BJ (cell line): ENCODE measurements around the gene ATP1A3. TPM values are rescaled to one million over a fixed set of nuclear protein-coding genes. Genes with fewer than 3 reads are reported as not detected.
"Not testable (repeated sequence)": the region's sequence is repeated elsewhere in the genome, so short reads cannot be mapped to it uniquely, and the experiment has no call there.

Experiments
- CTCF ChIA-PET: fragments of 350-600 bp; formaldehyde crosslinking; extraction: SDS; loops from one replicate; lab custom pipeline; 2021; ENCODE audit warnings: antibody characterized with exemption, inconsistent platforms; lab: Yijun Ruan, JAX
- POLR2A ChIA-PET: fragments of 300-600 bp; sonication (Branson Sonifier 250); formaldehyde crosslinking; extraction: SDS; loops from one replicate; lab custom pipeline; 2021; ENCODE audit warnings: antibody characterized with exemption; lab: Charles Lee
- DNase-seq: peaks from one replicate; pipeline ENCODE4 v3.0.0-alpha.2; 2011; ENCODE audit warnings: low read depth
- H3K27me3 ChIP-seq: 2 replicates; pipeline ENCODE4 v1.6.0; 2011; ENCODE audit warnings: low read length; ENCODE audit not compliant: control insufficient read depth, insufficient read depth
- H3K36me3 ChIP-seq: 2 replicates; pipeline ENCODE4 v1.5.1; 2011; ENCODE audit warnings: low read length; ENCODE audit not compliant: control insufficient read depth, insufficient read depth
- H3K4me3 ChIP-seq: 2 replicates; pipeline ENCODE4 v1.5.1; 2011; ENCODE audit warnings: low read depth, mild to moderate bottlenecking, control low read depth, low read length
- CTCF ChIP-seq: IDR thresholded peaks from 2 replicates; pipeline ENCODE4 v1.5.1; 2011; ENCODE audit warnings: low read depth, mild to moderate bottlenecking, control low read depth, inconsistent platforms, low read length, moderate library complexity; ENCODE audit not compliant: insufficient read depth
- polyA minus RNA-seq: library from RNA; depleted of rRNA, polyadenylated mRNA; stranded (reverse); fragments of >200 nt; gene quantifications from 2 replicates; pipeline ENCODE4 v1.2.3, GENCODE V29; 2011; rRNA and poly(A)+ RNA removed
- polyA plus RNA-seq: library from polyadenylated mRNA; depleted of rRNA; stranded (reverse); fragments of >200 nt; gene quantifications from 2 replicates; pipeline ENCODE4 v1.2.3, GENCODE V29; 2011; rRNA removed

ATP1A3 gene
- 0.11 and 0.32 TPM in 2 replicates for polyA plus RNA-seq
- polyA minus RNA-seq, result 0.38 and 0.62 TPM in 2 replicates

GRCh38 chr19:41993612-41994483, at the start of gene ATP1A3:
ATP1A3 (minus strand) TSS chr19:41994230; CDS start chr19:41994076, 154 bp downstream.
- DNase-seq, result no peak
- ChIA-PET CTCF (interaction anchor here (0.8 to 3.3 kb wide), 2 partner anchors 29 to 41 kb away, joined by 7 to 16 read pairs; no protein-coding TSS in a partner anchor), POLR2A (no interaction called here)
- Histone ChIP-seq H3K36me3 (no peaks in the 10 kb centered on the region), H3K4me3 (peak within 1 kb of the TSS; percentile 37), H3K27me3 (peaks cover 23% of the 10 kb centered on the region)
- TF ChIP-seq CTCF, result no peak

GRCh38 chr19:42042455-42043170, 48.6 kb upstream of the ATP1A3 start:
- ChIA-PET CTCF (interaction anchor here (1.1 kb wide), 1 partner anchor 7 kb away, joined by 4 read pairs; no protein-coding TSS in a partner anchor), POLR2A (no interaction called here)
- DNase-seq, result no peak
- peaks cover 3% of the 10 kb centered on the region for H3K27me3 ChIP-seq
- no peak for TF ChIP-seq CTCF
- no peak overlapping the region for H3K4me3 ChIP-seq
- no peaks in the 10 kb centered on the region for H3K36me3 ChIP-seq

GRCh38 chr19:42040491-42040890, 46.5 kb upstream of the ATP1A3 start:
- CTCF ChIA-PET, result interaction anchor here (1.5 kb wide), 1 partner anchor 83 kb away, joined by 4 read pairs; no protein-coding TSS in a partner anchor

GRCh38 chr19:42040031-42040430, 46.0 kb upstream of the ATP1A3 start:
- ChIA-PET POLR2A (no interaction called here), CTCF (no interaction called here)
- Histone ChIP-seq H3K36me3 (no peaks in the 10 kb centered on the region), H3K27me3 (peaks cover 3% of the 10 kb centered on the region), H3K4me3 (no peak overlapping the region)
- no peak for TF ChIP-seq CTCF
- no peak for DNase-seq

More at GRCh38 chr19:42040491-42040890, 46.5 kb upstream of the ATP1A3 start:
- H3K27me3 ChIP-seq, H3K4me3 ChIP-seq, POLR2A ChIA-PET, H3K36me3 ChIP-seq, DNase-seq: not testable (repeated sequence)

GRCh38 chr19:42038666-42039065, 44.6 kb upstream of the ATP1A3 start:
- Histone ChIP-seq H3K36me3 (no peaks in the 10 kb centered on the region), H3K4me3 (no peak overlapping the region), H3K27me3 (peaks cover 3% of the 10 kb centered on the region)
- CTCF ChIA-PET, result interaction anchor here (0.6 to 1.9 kb wide), 3 partner anchors 10 to 40 kb away, joined by 3 to 14 read pairs (median 3); no protein-coding TSS in a partner anchor
- no peak for DNase-seq
- no peak for TF ChIP-seq CTCF
- POLR2A ChIA-PET, result no interaction called here
